HepG2 (cell line): ENCODE measurements around the gene KDM2B. TPM values are rescaled to one million over a fixed set of nuclear protein-coding genes. Genes with fewer than 3 reads are reported as not detected.

Experiments used
- GABPA ChIP-seq, 2 experiments: IDR thresholded peaks; 2 replicates each; pipeline ENCODE4 v1.6.1; 2011 to 2016; ENCODE audit warnings: low read depth in 2 of 2, low read length in 1 of 2, missing biosample characterization in 1 of 2, missing genetic modification characterization in 1 of 2
- HIC2 ChIP-seq: sonication (generic); formaldehyde crosslinking; IDR thresholded peaks from 2 replicates; pipeline ENCODE4 v1.9.0; 2022; ENCODE audit warnings: low read depth, missing genetic modification reagents
- HNF1A ChIP-seq, 2 experiments: sonication (generic) in 1 of 2; formaldehyde crosslinking in 1 of 2; IDR thresholded peaks; 2 replicates each; pipeline versions ENCODE4 v1.4.0 to v1.6.1; 2016 to 2020; ENCODE audit warnings: borderline replicate concordance in 1 of 2, low read depth in 1 of 2, mild to moderate bottlenecking in 1 of 2, missing genetic modification reagents in 1 of 2
- NR1H2 ChIP-seq: sonication (generic); formaldehyde crosslinking; IDR thresholded peaks from 2 replicates; pipeline ENCODE4 v1.8.1; 2022; ENCODE audit warnings: low read depth, missing genetic modification reagents, borderline replicate concordance
- NR2F1 ChIP-seq, 2 experiments: fragments of 450-650 bp in 1 of 2; formaldehyde crosslinking in 1 of 2; IDR thresholded peaks; 2 replicates each; pipeline versions ENCODE4 v1.5.0 to v1.6.1; 2016 to 2020; ENCODE audit warnings: mild to moderate bottlenecking in 1 of 2, missing compliant biosample characterization in 1 of 2, missing genetic modification reagents in 1 of 2, moderate library complexity in 1 of 2
- RFX5 ChIP-seq: IDR thresholded peaks from 2 replicates; pipeline ENCODE4 v1.6.1; 2011; ENCODE audit warnings: low read depth, low read length, improper control_type of control experiment
- SOX13 ChIP-seq, 3 experiments: fragments of 450-650 bp in 1 of 3; sonication (generic) in 1 of 3; formaldehyde crosslinking in 1 of 3; IDR thresholded peaks in 2 of 3; conservative IDR thresholded peaks in 1 of 3; 2 replicates each; pipeline versions ENCODE4 v1.5.0 to v1.6.1; 2016 to 2020; ENCODE audit warnings: antibody characterized with exemption in 1 of 3, mild to moderate bottlenecking in 1 of 3, missing compliant biosample characterization in 1 of 3, missing genetic modification reagents in 1 of 3, moderate library complexity in 1 of 3
- SP1 ChIP-seq, 2 experiments: fragments of 450-650 bp in 1 of 2; sonication (generic) in 1 of 2; formaldehyde crosslinking in 1 of 2; IDR thresholded peaks; 2 replicates each; pipeline versions ENCODE4 v1.4.0 to v1.6.1; 2016 to 2020; ENCODE audit warnings: missing genetic modification reagents in 1 of 2
- ZFX ChIP-seq: sonication (generic); formaldehyde crosslinking; IDR thresholded peaks from 2 replicates; pipeline ENCODE4 v1.4.0; 2020; ENCODE audit warnings: mild to moderate bottlenecking, low read depth, missing genetic modification reagents, moderate library complexity
- ZNF446 ChIP-seq: sonication (generic); formaldehyde crosslinking; IDR thresholded peaks from 2 replicates; pipeline ENCODE4 v1.5.0; 2020; ENCODE audit warnings: mild to moderate bottlenecking, missing genetic modification reagents
- polyA plus RNA-seq, 8 experiments: library from polyadenylated mRNA; depleted of rRNA in 3 of 8; stranded (reverse) in 7 of 8; unstranded in 1 of 8; fragments of >200 nt; fragmentation: Illumina TruSeq in 4 of 8; extraction: Trizol in 4 of 8; gene quantifications; 2 replicates each; pipeline versions ENCODE4 v1.2.1 to v1.2.3, GENCODE V29; 2011 to 2016; ENCODE audit warnings: low read depth in 4 of 8, missing spikeins in 1 of 8, mixed read lengths in 1 of 8; ENCODE audit not compliant: insufficient read depth in 1 of 8
- total RNA-seq, 5 experiments: library from RNA; depleted of rRNA; stranded (reverse); fragments of >200 nt; fragmentation: Illumina TruSeq; extraction: Trizol; gene quantifications; 2 replicates each; pipeline ENCODE4 v1.2.3, GENCODE V29; 2016; ENCODE audit warnings: low read depth in 1 of 5
- TF ChIP-seq, protein P1 (sequence below): sonication (generic); formaldehyde crosslinking; IDR thresholded peaks from 2 replicates; pipeline ENCODE4 v1.4.0; 2020; ENCODE audit warnings: missing genetic modification reagents
- TF ChIP-seq, protein P2 (sequence below): sonication (generic); formaldehyde crosslinking; IDR thresholded peaks from 2 replicates; pipeline ENCODE4 v1.4.0; 2020; ENCODE audit warnings: missing genetic modification reagents, low read depth, mild to moderate bottlenecking, borderline replicate concordance
- TF ChIP-seq, protein P3 (sequence below): sonication (generic); formaldehyde crosslinking; IDR thresholded peaks from 2 replicates; pipeline ENCODE4 v1.4.0; 2020; ENCODE audit warnings: missing genetic modification reagents, borderline replicate concordance

Gene KDM2B
- total and polyA plus RNA-seq, 2 of the 13 experiments (the other 11 are each of a cell fraction or from before 2014, with no cell fraction given), result 17.5 to 26.1 TPM

GRCh38 chr12:121536899-121537813, 43.7 kb downstream of the KDM2B start (continued):
- TF ChIP-seq, protein P1, sequence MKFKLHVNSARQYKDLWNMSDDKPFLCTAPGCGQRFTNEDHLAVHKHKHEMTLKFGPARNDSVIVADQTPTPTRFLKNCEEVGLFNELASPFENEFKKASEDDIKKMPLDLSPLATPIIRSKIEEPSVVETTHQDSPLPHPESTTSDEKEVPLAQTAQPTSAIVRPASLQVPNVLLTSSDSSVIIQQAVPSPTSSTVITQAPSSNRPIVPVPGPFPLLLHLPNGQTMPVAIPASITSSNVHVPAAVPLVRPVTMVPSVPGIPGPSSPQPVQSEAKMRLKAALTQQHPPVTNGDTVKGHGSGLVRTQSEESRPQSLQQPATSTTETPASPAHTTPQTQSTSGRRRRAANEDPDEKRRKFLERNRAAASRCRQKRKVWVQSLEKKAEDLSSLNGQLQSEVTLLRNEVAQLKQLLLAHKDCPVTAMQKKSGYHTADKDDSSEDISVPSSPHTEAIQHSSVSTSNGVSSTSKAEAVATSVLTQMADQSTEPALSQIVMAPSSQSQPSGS (CRISPR knock-in tag), result 0 out of 2 replicates have a peak, but pooled peaks have one; percentile 44
- 0 out of 2 replicates have a peak, but pooled peaks have one; percentile 10 for TF ChIP-seq GABPA (IDR thresholded peaks at IDR 0.05; ENCODE audit: low read depth, low read length)
- TF ChIP-seq GABPA (CRISPR knock-in tag; IDR thresholded peaks at IDR 0.05; ENCODE audit: low read depth), result 0 out of 2 replicates have a peak, but pooled peaks have one; percentile 49
- TF ChIP-seq, protein P2, sequence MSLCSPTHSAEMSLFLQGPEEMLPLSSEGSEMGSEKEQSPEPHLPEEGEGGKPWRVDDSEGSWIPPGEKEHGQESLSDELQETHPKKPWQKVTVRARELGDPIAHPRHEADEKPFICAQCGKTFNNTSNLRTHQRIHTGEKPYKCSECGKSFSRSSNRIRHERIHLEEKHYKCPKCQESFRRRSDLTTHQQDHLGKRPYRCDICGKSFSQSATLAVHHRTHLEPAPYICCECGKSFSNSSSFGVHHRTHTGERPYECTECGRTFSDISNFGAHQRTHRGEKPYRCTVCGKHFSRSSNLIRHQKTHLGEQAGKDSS (CRISPR knock-in tag), result peak; percentile 81; the same call in 1 of the 2 replicates
- TF ChIP-seq ZFX (CRISPR knock-in tag), result peak; percentile 76; the same call in 1 of the 2 replicates
- peak in 1 of 2 experiments; percentile 28; a peak in 1 of 4 replicates for TF ChIP-seq NR2F1 (CRISPR knock-in tag; IDR thresholded peaks at IDR 0.05)
- no peak for TF ChIP-seq SOX13 (IDR thresholded peaks at IDR 0.05)
- peak in 1 of 2 experiments; percentile 31; a peak in 1 of 4 replicates for TF ChIP-seq SOX13 (CRISPR knock-in tag; conservative IDR thresholded peaks at IDR 0.05 in 1 of 2, IDR thresholded peaks at IDR 0.05 in 1 of 2)
- TF ChIP-seq HIC2, result peak; percentile 83
- TF ChIP-seq NR1H2, result peak; percentile 57; the same call in 1 of the 2 replicates
- no peak for TF ChIP-seq HNF1A (IDR thresholded peaks at IDR 0.05; ENCODE audit: low read depth)
- peak; percentile 73 for TF ChIP-seq HNF1A (CRISPR knock-in tag; IDR thresholded peaks at IDR 0.05; ENCODE audit: borderline replicate concordance)
- no peak for TF ChIP-seq SP1 (IDR thresholded peaks at IDR 0.05)
- peak; percentile 52 for TF ChIP-seq SP1 (CRISPR knock-in tag; IDR thresholded peaks at IDR 0.05)
- TF ChIP-seq ZNF446 (CRISPR knock-in tag), result no peak
- TF ChIP-seq, protein P3, sequence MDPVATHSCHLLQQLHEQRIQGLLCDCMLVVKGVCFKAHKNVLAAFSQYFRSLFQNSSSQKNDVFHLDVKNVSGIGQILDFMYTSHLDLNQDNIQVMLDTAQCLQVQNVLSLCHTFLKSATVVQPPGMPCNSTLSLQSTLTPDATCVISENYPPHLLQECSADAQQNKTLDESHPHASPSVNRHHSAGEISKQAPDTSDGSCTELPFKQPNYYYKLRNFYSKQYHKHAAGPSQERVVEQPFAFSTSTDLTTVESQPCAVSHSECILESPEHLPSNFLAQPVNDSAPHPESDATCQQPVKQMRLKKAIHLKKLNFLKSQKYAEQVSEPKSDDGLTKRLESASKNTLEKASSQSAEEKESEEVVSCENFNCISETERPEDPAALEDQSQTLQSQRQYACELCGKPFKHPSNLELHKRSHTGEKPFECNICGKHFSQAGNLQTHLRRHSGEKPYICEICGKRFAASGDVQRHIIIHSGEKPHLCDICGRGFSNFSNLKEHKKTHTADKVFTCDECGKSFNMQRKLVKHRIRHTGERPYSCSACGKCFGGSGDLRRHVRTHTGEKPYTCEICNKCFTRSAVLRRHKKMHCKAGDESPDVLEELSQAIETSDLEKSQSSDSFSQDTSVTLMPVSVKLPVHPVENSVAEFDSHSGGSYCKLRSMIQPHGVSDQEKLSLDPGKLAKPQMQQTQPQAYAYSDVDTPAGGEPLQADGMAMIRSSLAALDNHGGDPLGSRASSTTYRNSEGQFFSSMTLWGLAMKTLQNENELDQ (CRISPR knock-in tag), result no peak
- no peak for TF ChIP-seq RFX5
